ENCODE results near the gene NEMP2. TPM values are rescaled to one million over a fixed set of nuclear protein-coding genes. Genes with fewer than 3 reads are reported as not detected.

The NEMP2 gene
- total and polyA plus RNA-seq, 2 of the 8 experiments (the other 6 are each of a cell fraction or from before 2014, with no cell fraction given): 3.1 to 5.3 TPM

DNA sequence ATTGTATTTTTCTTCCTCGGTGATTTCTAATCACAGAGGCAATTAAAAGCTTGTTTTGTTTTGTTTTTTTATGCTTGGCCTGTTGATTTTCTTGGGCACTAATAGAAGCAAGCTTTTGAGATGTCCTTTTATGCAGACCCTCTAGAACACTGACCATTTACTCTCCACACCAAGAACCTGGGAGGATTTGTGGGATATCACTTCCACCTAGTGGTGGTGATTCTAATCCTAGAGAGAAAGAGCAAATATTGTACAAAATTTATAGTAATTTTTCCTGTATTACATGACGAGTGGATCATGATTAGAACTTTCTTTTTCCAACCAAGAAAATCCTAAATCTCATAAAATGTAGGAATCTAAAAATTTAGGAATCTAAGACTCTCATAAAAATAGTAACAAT, 23.4 kb downstream of the NEMP2 start:
- no peak overlapping the region for H3K27ac ChIP-seq (ENCODE audit: low read depth, low read length)
- no peak overlapping the region for H3K56ac ChIP-seq (replicated peaks; ENCODE audit: insufficient read length, low read depth, low read length)
- ChIA-PET CTCF (ENCODE audit: partially characterized antibody) (interaction anchor here (0.6 to 3.5 kb wide), 12 partner anchors 10 to 347 kb away, joined by 3 to 10 read pairs (median 4); no protein-coding TSS in a partner anchor), POLR2A (ENCODE audit: partially characterized antibody) (interaction anchor here (1.0 kb wide), 1 partner anchor 9 kb away, joined by 4 read pairs; no protein-coding TSS in a partner anchor)
- no peak overlapping the region for H4K5ac ChIP-seq (ENCODE audit: insufficient read length, low read depth, low read length)
- H3K79me2 ChIP-seq (ENCODE audit: control insufficient read depth in 1 of 2, insufficient read depth in 2 of 2, low read length in 2 of 2): no peaks in the 10 kb centered on the region
- TF ChIP-seq PHF8 (conservative IDR thresholded peaks at IDR 0.05; ENCODE audit: low read depth, low read length): no peak
- TF ChIP-seq, protein P1, sequence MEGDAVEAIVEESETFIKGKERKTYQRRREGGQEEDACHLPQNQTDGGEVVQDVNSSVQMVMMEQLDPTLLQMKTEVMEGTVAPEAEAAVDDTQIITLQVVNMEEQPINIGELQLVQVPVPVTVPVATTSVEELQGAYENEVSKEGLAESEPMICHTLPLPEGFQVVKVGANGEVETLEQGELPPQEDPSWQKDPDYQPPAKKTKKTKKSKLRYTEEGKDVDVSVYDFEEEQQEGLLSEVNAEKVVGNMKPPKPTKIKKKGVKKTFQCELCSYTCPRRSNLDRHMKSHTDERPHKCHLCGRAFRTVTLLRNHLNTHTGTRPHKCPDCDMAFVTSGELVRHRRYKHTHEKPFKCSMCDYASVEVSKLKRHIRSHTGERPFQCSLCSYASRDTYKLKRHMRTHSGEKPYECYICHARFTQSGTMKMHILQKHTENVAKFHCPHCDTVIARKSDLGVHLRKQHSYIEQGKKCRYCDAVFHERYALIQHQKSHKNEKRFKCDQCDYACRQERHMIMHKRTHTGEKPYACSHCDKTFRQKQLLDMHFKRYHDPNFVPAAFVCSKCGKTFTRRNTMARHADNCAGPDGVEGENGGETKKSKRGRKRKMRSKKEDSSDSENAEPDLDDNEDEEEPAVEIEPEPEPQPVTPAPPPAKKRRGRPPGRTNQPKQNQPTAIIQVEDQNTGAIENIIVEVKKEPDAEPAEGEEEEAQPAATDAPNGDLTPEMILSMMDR (IDR thresholded peaks at IDR 0.05; ENCODE audit: control extremely low read depth in 1 of 3, insufficient read depth in 1 of 3, low read depth in 1 of 3, low read length in 3 of 3): peak in 2 of 3 experiments; percentile 24 to 45; a peak in 2 of 4 replicates
- TF ChIP-seq HDAC2 (IDR thresholded peaks at IDR 0.05; ENCODE audit: borderline replicate concordance in 1 of 2, low read depth in 2 of 2, low read length in 2 of 2): no peak
- no peak for TF ChIP-seq KDM5A (IDR thresholded peaks at IDR 0.05; ENCODE audit: low read length)
- TF ChIP-seq RAD21 (IDR thresholded peaks at IDR 0.05 in 1 of 2, conservative IDR thresholded peaks at IDR 0.05 in 1 of 2; ENCODE audit: low read depth in 2 of 2, low read length in 2 of 2): peak; percentile 73 to 76
- no peak overlapping the region for H3K18ac ChIP-seq (ENCODE audit: extremely low read depth, low read length)
- no peak for FAIRE-seq
- H3K23me2 ChIP-seq (ENCODE audit: low read depth, low read length): no peaks in the 10 kb centered on the region
- H3K4me1 ChIP-seq (replicated peaks in 1 of 4; ENCODE audit: control insufficient read depth in 3 of 4, insufficient read depth in 4 of 4, low read length in 3 of 4): no peaks in the 10 kb centered on the region
- no peak for DNase-seq (ENCODE audit: low read depth in 1 of 2, low spot score in 2 of 2)
- H3K14ac ChIP-seq (ENCODE audit: insufficient read length): no peak overlapping the region
- H4K20me1 ChIP-seq (replicated peaks in 1 of 2; ENCODE audit: control insufficient read depth in 1 of 2, insufficient read depth in 2 of 2, low read length in 2 of 2): no peaks in the 10 kb centered on the region
- H3K36me3 ChIP-seq (ENCODE audit: control insufficient read depth in 2 of 4, insufficient read depth in 4 of 4, low read length in 3 of 4): no peaks in the 10 kb centered on the region; a peak in 1 of 8 replicates
- no peak overlapping the region for H2AFZ ChIP-seq (ENCODE audit: low read length)
- no peaks in the 10 kb centered on the region for H3K9me3 ChIP-seq (ENCODE audit: insufficient read depth in 2 of 2, low read depth in 1 of 2, low read length in 1 of 2)
- H2BK5ac ChIP-seq (ENCODE audit: low read depth, low read length): no peak overlapping the region
- no peak overlapping the region for H2BK15ac ChIP-seq (ENCODE audit: low read length)
- no peak overlapping the region for H2AK5ac ChIP-seq (ENCODE audit: low read depth, low read length)
- H3K4me2 ChIP-seq (ENCODE audit: insufficient read depth in 1 of 2, low read depth in 2 of 2, low read length in 2 of 2): no peak overlapping the region
- no peak overlapping the region for H3K9ac ChIP-seq (replicated peaks in 1 of 4; ENCODE audit: extremely low read depth in 1 of 4, low read depth in 3 of 4, low read length in 3 of 4)
- H3K4me3 ChIP-seq (ENCODE audit: extremely low read depth in 1 of 4, insufficient read depth in 2 of 4, low read depth in 3 of 4, low read length in 4 of 4): no peak overlapping the region
- no peak overlapping the region for H3K23ac ChIP-seq (ENCODE audit: insufficient read length)
- H3K79me1 ChIP-seq (ENCODE audit: low read depth, low read length): no peaks in the 10 kb centered on the region
- no peak overlapping the region for H3K4ac ChIP-seq (replicated peaks; ENCODE audit: insufficient read length, low read depth, low read length)
- H4K91ac ChIP-seq (replicated peaks; ENCODE audit: insufficient read length, low read length): no peak overlapping the region
- no peaks in the 10 kb centered on the region for H3K27me3 ChIP-seq (replicated peaks in 1 of 4; ENCODE audit: control insufficient read depth in 3 of 4, extremely low read depth in 1 of 4, insufficient read depth in 3 of 4, low read length in 3 of 4)
- H2BK120ac ChIP-seq (replicated peaks; ENCODE audit: low read depth, low read length): no peak overlapping the region
- H2BK12ac ChIP-seq (ENCODE audit: low read depth, low read length): no peak overlapping the region
- H4K8ac ChIP-seq (ENCODE audit: extremely low read depth, insufficient read depth, low read length): no peak overlapping the region
- 88% methylated on average over 2 of the region's 2 CpGs; no CpG with 5 or more reads in 1 of the 2 experiments for WGBS, 2 experiments (ENCODE audit: extremely low coverage in 1 of 2, insufficient coverage in 1 of 2, insufficient read length in 1 of 2, insufficient replicate concordance in 2 of 2, low coverage in 1 of 2, low lambda C conversion rate in 2 of 2, missing lambda C conversion rate in 1 of 2)
- H2BK20ac ChIP-seq (ENCODE audit: low read length): no peak overlapping the region

All from H1 (cell line).